Pancreas (tissue), 10 donors: Measurements from ENCODE around the gene PLPP1. TPM values are rescaled to one million over a fixed set of nuclear protein-coding genes. Genes with fewer than 3 reads are reported as not detected.

Experiments
- ATAC-seq, 4 donors: fragments of 200-7000 bp; cut with Tn5 transposase; one replicate each; pipeline versions ENCODE4 v1.8.0 to v1.9.1; 2020; ENCODE audit warnings: mild to moderate bottlenecking in 4 of 4, moderate library complexity in 4 of 4
- DNase-seq, 6 donors: peaks; one replicate each; pipeline ENCODE4 v3.0.0-alpha.2; 2020
- FAIRE-seq: peaks from 2 replicates; lab custom pipeline; 2012; peaks lifted over from hg19 to GRCh38; lab: Jason Lieb, UNC
- H3K27ac ChIP-seq, 4 donors: fragments of 200-600 bp; sonication (generic); 1 replicate in 3 of 4; 2 replicates in 1 of 4; pipeline versions ENCODE4 v1.5.0 to v1.8.0; 2020
- H3K27me3 ChIP-seq, 4 donors: fragments of 200-600 bp; one replicate each; pipeline ENCODE4 v1.8.0; 2021
- H3K36me3 ChIP-seq, 3 donors: fragments of 200-600 bp; sonication (generic) in 1 of 3; one replicate each; pipeline versions ENCODE4 v1.5.0 to v1.8.0; 2020 to 2021
- H3K4me1 ChIP-seq, 3 donors: fragments of 200-600 bp; one replicate each; pipeline ENCODE4 v1.8.0; 2021
- H3K4me3 ChIP-seq, 4 donors: fragments of 200-600 bp; sonication (generic) in 2 of 4; one replicate each; pipeline versions ENCODE4 v1.5.0 to v1.8.0; 2020 to 2021
- H3K9me3 ChIP-seq, 4 donors: fragments of 200-600 bp; one replicate each; pipeline ENCODE4 v1.8.0; 2021
- WGBS, 2 donors: extraction: QIAGEN DNeasy Blood & Tissue Kit; methylation state at CpG; one replicate each; pipeline ENCODE4 v1.1.7; 2013; 5-methylcytosine and 5-hydroxymethylcytosine counted together
- intact Hi-C, 3 donors: fragments of 100-400 bp; cut with DNase I; formaldehyde crosslinking; loops; one replicate each; pipeline versions ENCODE4 v1.11.1 to v1.14.2; 2022
- polyA plus RNA-seq, 2 donors: library from polyadenylated mRNA; stranded (reverse); fragments of 200-250 nt; gene quantifications; one replicate each; pipeline ENCODE4 v1.2.3, GENCODE V29; 2013
- total RNA-seq, 6 donors: library from RNA; stranded (reverse); fragmentation: NEBNext Ultra II Directional in 4 of 6; extraction: Animal tissue kit (Norgen Biotek cat#: 25700) in 4 of 6; gene quantifications; one replicate each; pipeline versions ENCODE4 v1.2.1 to v1.2.4, GENCODE V29; 2021 to 2023
- TF ChIP-seq, protein P1 (sequence below), 4 donors: fragments of 200-600 bp; sonication (generic) in 3 of 4; IDR thresholded peaks; one replicate each; pipeline versions ENCODE4 v1.5.0 to v1.8.0; 2021; ENCODE audit warnings: antibody characterized with exemption in 4 of 4
- donor health status: healthy with polysubstance abuse.
- donor health status: DM: no; HTN: no; CAD: no; lungs with moderate emphysema.
- donor health status: DM: no; HTN: no; CAD: no.
- donor health status: control.
- donor health status: control.
- donor health status: Bipolar disorder and iron deficiency.
- donor health status: DM: yes; HTN: yes; CAD: no.
- donor health status: DM: no; HTN: no; CAD: no.
- donor health status: DM: no; HTN: no; CAD: no.
- donor health status: DM: yes; HTN: yes; CAD: no.

Gene PLPP1
- total and polyA plus RNA-seq, 8 donors = 11.5 to 34.9 (median 20.6) TPM

DNA sequence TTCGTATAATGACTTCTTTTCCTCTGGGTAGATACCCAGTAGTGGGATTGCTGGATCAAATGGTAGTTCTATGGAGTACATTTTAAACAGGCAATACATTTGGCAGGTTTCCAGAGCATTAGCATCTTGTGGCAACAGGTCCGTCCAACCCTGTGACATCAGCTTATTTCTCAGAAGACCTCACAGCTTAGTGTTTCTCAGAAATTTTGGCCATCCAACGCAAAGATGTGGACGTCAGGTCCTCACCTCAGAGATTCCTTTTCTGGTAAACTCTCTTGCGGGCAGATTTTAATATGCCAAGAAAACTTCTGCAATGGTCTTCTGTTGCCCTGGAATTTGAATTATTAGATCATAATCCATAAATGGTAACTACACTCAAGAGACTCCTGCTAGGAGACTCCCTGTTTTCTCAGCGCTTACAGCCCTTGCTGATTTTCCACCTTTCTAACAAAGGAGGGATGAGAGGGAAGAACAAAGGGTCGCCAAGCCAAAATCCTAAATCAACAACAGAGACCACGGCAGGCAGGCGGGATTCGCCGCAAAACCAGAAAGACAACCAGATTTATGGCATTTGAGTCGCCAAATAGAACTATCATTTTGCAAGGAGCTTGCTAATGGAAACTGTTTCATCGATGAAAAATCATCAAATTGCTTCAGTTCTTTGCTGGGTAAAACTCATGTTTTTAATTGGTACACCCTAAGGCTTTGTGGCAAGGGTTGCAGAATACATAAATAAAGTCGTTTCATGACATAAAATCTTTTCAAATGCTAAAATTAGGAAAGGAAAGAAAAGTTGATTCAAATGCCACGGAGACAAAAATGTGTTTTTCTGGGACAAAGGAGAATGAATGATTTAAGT, 34.1 kb upstream of the PLPP1 start:
- ATAC-seq = no peak
- Histone ChIP-seq H3K4me3 (no peak overlapping the region), H3K4me1 (peaks cover 0 to 3% (median 0%) of the 10 kb centered on the region in 3 donors), H3K27ac (no peak overlapping the region), H3K27me3 (no peaks in the 10 kb centered on the region), H3K9me3 (no peaks in the 10 kb centered on the region), H3K36me3 (no peaks in the 10 kb centered on the region)
- no peak for FAIRE-seq
- WGBS, 2 donors = 80 to 89% methylated on average over 15 of the region's 15 CpGs
- no peak for DNase-seq
- intact Hi-C loops = no loop called here
- TF ChIP-seq, protein P1, sequence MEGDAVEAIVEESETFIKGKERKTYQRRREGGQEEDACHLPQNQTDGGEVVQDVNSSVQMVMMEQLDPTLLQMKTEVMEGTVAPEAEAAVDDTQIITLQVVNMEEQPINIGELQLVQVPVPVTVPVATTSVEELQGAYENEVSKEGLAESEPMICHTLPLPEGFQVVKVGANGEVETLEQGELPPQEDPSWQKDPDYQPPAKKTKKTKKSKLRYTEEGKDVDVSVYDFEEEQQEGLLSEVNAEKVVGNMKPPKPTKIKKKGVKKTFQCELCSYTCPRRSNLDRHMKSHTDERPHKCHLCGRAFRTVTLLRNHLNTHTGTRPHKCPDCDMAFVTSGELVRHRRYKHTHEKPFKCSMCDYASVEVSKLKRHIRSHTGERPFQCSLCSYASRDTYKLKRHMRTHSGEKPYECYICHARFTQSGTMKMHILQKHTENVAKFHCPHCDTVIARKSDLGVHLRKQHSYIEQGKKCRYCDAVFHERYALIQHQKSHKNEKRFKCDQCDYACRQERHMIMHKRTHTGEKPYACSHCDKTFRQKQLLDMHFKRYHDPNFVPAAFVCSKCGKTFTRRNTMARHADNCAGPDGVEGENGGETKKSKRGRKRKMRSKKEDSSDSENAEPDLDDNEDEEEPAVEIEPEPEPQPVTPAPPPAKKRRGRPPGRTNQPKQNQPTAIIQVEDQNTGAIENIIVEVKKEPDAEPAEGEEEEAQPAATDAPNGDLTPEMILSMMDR (IDR thresholded peaks at IDR 0.05) = no peak

DNA sequence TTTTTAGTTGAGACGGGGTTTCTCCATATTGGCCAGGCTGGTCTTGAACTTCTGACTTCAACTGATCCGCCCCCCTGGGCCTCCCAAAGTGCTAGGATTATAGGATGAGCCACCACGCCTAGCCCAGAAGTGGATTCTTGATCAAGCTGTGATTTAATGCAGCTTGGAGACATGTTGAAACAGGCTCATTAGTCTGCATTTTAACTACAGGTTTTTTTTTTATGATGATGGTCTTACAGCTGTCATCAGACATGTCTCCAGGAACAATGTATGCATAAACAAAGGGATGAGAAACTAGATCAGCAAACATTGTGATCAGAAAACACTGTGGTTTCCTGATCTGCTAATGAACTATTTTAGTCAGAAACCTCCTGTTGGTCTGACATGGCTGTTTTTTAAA, 30.0 kb upstream of the PLPP1 start:
- no peak for FAIRE-seq
- DNase-seq = no peak
- H3K4me3 ChIP-seq = no peak overlapping the region
- intact Hi-C loops = no loop called here
- no peaks in the 10 kb centered on the region for H3K27me3 ChIP-seq
- H3K4me1 ChIP-seq = no peaks in the 10 kb centered on the region
- H3K36me3 ChIP-seq = no peaks in the 10 kb centered on the region
- no peak overlapping the region for H3K27ac ChIP-seq
- TF ChIP-seq, protein P1 (IDR thresholded peaks at IDR 0.05) = no peak
- no peak for ATAC-seq
- WGBS, 2 donors = 89 to 96% methylated on average over 3 of the region's 3 CpGs
- no peaks in the 10 kb centered on the region for H3K9me3 ChIP-seq

DNA sequence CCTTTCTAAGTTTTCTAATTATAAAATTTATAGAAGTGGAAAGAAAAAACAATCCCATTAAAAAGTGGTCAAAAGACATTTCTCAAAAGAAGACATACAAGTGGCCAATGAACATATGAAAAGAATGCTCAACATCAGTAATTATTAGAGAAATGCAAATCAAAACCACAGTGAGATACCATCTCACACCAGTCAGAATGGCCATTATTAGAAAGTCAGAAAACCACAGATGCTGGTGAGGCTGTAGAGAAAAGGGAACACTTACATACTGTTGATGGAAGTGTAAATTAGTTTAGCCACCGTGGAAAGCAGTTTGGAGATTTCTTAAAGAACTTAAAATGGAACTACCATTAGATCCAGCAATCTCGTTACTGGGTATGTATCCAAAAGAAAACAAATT, 23.7 kb upstream of the PLPP1 start:
- no peaks in the 10 kb centered on the region for H3K36me3 ChIP-seq
- intact Hi-C loops = no loop called here
- FAIRE-seq (no peak), ATAC-seq (no peak), DNase-seq (no peak)
- no peaks in the 10 kb centered on the region for H3K27me3 ChIP-seq
- no peaks in the 10 kb centered on the region for H3K9me3 ChIP-seq
- no peaks in the 10 kb centered on the region for H3K4me1 ChIP-seq
- no peak overlapping the region for H3K27ac ChIP-seq
- TF ChIP-seq, protein P1 (IDR thresholded peaks at IDR 0.05) = no peak
- no peak overlapping the region for H3K4me3 ChIP-seq
- 89 to 96% methylated on average over 2 of the region's 2 CpGs for whole genome bisulfite sequencing, 2 donors

DNA sequence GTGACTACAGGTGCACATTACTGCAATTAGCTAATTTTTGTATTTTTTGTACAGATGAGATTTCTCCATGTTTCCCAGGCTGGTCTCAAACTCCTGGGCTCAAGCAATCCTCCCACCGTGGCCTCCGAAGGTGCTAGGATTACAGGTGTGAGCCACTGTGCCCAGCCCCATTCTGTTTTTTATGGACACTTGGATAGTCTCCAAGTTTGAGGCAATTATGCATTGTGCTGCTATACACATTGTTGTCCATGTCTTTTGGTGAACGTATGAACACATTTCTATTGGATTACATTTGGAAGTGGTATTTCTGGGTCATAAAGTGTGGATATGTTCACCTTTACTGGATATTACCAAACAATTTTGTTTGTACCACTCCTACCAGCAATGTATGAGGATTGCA, 22.4 kb upstream of the PLPP1 start:
- Histone ChIP-seq H3K27me3 (no peaks in the 10 kb centered on the region), H3K9me3 (no peaks in the 10 kb centered on the region), H3K4me1 (no peaks in the 10 kb centered on the region), H3K4me3 (no peak overlapping the region), H3K36me3 (no peaks in the 10 kb centered on the region), H3K27ac (no peak overlapping the region)
- FAIRE-seq (no peak), ATAC-seq (no peak), DNase-seq (no peak)
- 88 to 89% methylated on average over 3 of the region's 3 CpGs for WGBS, 2 donors
- TF ChIP-seq, protein P1 (IDR thresholded peaks at IDR 0.05) = no peak
- intact Hi-C loops = no loop called here

DNA sequence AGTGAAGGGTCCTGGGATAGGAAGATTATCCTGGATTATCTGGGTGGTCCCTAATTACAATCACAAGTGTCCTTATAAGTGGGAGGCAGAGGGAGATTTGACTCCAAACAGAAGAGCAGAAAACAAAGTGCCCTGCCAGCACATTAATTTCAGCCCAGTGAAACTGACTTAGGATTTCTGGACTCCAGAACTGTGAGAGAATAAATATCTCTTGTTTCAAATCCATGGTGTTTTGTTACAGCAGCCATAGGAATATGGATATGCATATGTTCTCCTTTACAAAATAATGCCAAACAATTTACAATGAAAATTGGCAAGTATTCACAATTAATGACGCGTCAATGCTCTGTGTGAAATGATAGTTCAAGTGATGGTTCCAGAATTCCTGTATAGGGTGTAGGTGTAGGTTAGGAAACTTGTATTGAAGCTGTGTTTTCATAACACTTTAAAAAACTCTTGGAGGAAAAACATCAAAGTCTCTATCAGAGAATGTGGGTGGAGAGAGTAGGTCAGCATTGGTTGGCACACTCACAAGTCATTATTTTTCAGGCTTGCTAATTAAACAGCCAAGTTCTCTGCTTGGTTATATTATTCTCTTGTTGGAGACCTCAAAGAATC, 19.9 kb upstream of the PLPP1 start:
- FAIRE-seq (no peak), ATAC-seq (no peak), DNase-seq (no peak)
- Histone ChIP-seq H3K27ac (no peak overlapping the region), H3K4me1 (no peaks in the 10 kb centered on the region), H3K27me3 (no peaks in the 10 kb centered on the region), H3K9me3 (no peaks in the 10 kb centered on the region), H3K4me3 (no peak overlapping the region), H3K36me3 (no peaks in the 10 kb centered on the region)
- WGBS, 2 donors = 71 to 79% methylated on average over 2 of the region's 2 CpGs
- intact Hi-C loops = no loop called here
- TF ChIP-seq, protein P1 (IDR thresholded peaks at IDR 0.05) = no peak
